Dermis blood vessel endothelial cell (primary cell): ENCODE measurements around the gene TP53I13. TPM values are rescaled to one million over a fixed set of nuclear protein-coding genes. Genes with fewer than 3 reads are reported as not detected.

Experiments used
- DNase-seq: peaks from one replicate; pipeline ENCODE4 v3.0.0; 2010
- total RNA-seq: library from RNA; depleted of rRNA; stranded (reverse); fragments of >200 nt; gene quantifications from 2 replicates; pipeline ENCODE4 v1.2.3, GENCODE V29; 2014

The TP53I13 gene
- total RNA-seq, 1 donor from 2014 or later = 52.2 TPM

DNA sequence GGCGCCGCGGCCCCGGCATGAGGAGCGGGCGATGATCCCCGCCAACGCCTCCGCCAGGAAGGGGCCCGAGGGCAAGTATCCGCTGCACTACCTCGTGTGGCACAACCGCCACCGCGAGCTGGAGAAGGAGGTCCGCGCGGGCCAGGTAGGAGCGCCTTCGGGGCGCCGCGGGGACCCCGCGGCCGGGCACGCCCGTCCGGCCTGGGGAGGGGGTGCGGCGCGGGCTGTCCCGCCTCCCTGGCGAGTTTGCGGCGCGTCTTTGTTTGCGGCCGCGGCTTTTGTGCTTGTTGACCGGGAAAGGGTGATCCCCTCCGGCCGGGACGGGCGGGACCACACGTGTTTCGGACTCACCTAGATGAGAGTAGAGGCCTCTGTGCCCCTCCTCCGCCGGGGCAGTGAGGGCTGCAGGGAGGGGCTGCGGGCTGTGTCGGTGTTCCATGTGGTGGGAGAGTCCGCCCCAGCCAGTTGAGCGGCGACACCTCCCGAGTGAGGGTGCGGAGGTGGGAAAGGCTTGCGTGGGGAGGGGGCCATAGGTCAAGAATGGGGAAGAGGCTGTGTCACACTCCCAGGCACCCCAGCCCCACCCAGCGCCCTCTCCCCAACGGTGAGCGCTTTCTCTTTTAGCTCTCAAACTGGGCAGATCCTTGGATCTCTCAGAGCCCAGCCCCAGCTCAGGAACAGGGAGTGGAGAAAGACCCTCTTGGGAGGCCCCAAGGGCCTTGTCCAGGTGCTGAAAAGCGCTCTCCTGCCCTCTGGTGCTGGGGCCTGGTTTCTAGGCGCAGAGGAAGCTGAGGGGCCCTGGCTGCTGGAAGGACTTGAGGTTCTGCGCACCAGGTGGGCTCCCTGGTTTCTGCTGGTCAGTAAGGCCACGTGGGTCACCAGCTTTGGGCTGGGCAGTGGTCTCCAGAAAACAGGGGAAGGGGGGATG is 25.4 kb downstream of the TP53I13 start:
- DNase-seq = peak; percentile 51

- no peak for DNase-seq
Measured at GRCh38 chr17:29594519-29595090, 26.1 kb downstream of the TP53I13 start.

DNA sequence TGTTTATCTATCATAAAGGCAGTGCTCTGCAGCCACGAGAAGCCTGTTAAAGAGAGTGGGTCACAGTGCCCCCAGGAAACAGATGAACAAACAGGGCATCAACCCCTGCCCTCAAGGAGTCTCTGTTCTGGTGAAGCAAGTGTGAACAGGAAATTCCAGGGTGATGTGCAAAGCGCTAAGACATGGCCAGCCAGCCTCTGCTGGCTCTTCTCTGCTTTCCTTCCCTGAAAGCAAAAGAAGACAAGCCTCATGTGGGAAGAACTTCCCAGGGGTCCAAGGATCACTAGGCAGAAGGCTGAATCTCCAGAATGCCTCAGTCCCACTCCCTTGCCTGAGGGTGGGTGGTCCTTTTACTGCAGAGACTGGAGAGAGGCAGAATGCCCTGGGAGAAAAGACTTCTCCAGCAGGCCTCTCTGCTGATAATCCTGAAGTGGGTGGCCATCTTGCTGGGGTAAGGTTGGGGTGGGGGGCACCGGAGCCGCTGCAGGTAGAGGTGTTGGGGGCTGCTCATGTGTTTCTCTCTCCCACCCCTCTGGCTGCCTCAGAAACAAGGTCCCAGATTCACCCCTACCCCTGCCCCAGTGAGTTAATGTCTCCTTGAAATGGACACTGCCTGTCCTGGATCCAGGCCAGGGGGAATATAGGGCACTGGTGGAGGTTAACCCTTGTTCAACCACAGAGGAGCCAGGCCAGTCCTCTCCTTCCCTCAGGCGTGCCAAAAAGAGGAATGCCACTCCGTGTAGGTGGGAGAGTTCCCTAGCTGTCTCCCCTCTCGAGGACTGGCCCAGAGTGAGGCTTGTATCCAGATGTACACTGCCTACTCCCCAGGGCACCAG is 26.8 kb downstream of the TP53I13 start:
- peak; percentile 49 for DNase-seq

GRCh38 chr17:29595943-29596774 is 27.7 kb downstream of the TP53I13 start:
- no peak for DNase-seq

- DNase-seq = no peak
Measured at GRCh38 chr17:29596811-29597210, 28.3 kb downstream of the TP53I13 start.

- no peak for DNase-seq
Measured at GRCh38 chr17:29597361-29598172, 29.1 kb downstream of the TP53I13 start.

DNA sequence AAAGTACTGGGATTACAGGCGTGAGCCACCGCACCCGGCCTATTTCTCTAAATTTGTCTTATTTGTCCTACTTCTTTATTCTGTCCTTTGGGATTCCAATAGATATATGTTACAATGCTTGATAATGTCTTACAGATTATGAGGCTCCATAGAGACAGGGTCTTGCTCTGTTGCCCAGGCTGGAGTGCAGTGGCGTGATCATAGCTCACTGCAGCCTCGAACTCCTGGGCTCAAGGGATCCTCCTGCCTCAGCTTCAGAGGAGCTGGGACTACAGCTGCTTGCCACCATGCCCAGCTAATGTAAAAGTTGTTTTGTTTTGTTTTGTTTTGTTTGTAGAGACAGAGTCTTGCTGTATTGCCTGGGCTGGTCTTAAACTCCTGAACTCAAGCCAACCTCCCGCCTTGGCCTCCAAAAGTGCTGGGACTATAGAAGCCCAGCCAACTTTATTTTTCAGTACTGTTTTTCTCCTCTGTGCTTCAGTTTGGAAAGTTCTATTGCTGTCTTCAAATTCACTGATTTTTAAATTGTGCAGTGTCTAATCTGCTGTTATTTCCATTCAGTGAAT is 34.7 kb downstream of the TP53I13 start:
- no peak for DNase-seq

DNA sequence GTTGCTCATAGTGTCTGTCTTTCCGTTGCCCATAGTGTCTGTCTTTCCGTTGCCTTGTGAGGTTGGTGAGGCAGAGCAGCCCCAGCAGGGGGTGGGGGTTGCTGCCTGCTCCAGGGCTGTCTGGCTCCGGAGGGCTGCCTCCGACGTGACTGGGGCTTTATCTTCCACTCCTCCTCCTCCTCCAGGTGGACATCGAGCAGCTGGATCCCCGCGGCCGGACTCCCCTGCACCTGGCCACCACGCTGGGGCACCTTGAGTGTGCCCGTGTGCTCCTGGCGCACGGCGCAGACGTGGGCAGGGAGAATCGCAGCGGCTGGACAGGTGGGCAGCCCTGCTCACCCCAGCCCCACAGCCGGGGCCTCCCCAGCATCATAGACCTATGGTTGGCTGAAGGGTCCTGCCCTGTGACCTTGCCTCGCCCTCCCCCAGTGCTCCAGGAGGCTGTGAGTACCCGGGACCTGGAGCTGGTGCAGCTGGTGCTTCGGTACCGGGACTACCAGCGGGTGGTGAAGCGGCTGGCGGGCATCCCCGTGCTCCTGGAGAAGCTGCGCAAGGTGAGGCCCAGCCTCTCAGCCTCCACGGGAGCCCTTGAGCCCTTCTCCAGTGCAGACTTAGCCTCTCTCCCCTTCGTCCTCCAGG is 39.2 kb downstream of the TP53I13 start:
- no peak for DNase-seq

DNA sequence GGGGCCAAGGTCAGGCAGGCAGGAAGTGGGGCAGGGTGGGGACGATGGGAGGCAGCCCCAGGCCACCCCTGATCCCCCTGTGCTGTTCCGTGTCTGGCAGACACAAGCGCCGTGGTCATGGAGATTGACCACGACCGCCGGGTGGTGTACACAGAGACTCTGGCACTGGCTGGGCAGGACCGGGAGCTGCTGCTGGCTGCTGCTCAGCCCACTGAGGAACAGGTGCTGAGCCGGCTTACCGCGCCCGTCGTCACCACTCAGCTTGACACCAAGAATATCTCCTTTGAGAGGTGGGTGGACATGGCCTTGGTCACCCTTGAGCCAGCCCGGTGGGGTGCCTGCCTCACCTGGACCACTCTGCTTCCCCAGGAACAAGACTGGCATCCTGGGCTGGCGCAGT is 40.5 kb downstream of the TP53I13 start:
- no peak for DNase-seq

- DNase-seq = no peak
Measured at GRCh38 chr17:29610395-29610794, 41.9 kb downstream of the TP53I13 start.

GRCh38 chr17:29611351-29612093 is 43.0 kb downstream of the TP53I13 start:
- no peak for DNase-seq

DNA sequence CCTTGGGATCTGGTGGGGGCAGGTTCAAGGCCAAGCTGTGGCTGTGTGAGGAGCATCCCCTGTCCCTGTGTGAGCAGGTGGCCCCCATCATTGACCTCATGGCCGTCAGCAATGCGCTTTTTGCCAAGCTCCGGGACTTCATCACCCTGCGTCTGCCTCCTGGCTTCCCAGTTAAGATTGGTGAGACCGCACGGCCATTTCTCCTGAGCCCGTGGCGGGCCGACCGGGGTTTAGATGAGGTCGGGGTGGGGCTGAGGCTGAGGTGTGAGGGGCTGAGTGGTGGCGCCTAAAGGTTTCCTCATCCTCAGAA is 43.5 kb downstream of the TP53I13 start:
- no peak for DNase-seq

DNA sequence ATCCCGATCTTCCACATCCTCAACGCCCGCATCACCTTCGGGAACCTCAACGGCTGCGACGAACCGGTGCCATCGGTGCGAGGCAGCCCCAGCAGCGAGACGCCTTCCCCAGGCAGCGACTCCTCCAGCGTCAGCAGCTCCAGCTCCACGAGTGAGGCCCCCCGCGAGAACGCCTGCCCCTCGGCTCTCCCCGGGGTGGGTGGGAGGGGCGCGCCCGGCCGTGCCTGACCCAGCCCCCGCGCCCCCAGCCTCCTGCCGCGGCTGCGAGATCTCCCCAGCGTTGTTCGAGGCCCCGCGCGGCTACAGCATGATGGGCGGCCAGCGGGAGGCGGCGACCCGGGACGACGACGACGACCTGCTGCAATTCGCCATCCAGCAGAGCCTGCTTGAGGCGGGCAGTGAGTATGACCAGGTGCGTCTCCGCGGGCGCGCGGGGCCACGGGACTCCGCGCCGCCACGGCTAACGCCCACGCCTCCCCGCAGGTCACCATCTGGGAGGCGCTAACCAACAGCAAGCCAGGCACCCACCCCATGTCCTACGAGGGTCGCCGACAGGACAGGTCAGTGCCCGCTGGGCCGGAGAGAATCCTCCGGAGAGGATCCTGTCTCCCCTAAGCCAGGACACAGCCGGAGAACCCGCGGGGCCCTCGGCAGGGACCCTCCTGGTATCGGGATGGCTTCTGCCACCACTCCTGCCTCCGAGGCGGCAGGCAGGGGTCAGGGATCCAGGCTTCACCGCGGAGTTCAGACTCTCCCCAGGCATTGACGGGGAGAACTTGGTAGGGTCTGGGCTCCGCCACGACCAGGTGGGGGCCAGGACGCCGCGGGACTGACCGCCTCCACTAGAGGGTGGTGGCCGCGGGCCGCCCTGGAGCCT is 44.1 kb downstream of the TP53I13 start:
- no peak for DNase-seq

DNA sequence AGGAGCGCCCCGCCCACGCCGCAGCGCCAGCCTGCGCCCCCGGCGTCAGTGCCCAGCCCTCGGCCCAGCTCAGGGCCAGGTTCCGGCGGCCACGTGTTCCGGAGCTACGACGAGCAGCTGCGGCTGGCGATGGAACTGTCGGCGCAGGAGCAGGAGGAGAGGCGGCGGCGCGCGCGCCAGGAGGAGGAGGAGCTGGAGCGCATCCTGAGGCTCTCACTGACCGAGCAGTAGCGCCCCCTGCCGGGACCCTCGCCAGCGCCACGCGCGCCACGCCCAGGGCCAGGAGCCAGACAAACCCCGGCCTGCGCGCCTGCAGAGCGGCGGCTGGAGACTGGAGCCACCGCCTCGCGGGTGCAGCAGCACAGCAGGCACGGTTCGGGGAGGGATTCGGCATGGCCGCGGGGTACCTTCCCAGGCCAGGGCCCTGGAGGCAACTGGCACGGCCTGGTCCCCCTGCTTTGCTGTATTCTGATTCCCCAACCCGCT is 44.9 kb downstream of the TP53I13 start:
- DNase-seq = peak; percentile 95

GRCh38 chr17:29613856-29614255 is 45.4 kb downstream of the TP53I13 start:
- no peak for DNase-seq

DNA sequence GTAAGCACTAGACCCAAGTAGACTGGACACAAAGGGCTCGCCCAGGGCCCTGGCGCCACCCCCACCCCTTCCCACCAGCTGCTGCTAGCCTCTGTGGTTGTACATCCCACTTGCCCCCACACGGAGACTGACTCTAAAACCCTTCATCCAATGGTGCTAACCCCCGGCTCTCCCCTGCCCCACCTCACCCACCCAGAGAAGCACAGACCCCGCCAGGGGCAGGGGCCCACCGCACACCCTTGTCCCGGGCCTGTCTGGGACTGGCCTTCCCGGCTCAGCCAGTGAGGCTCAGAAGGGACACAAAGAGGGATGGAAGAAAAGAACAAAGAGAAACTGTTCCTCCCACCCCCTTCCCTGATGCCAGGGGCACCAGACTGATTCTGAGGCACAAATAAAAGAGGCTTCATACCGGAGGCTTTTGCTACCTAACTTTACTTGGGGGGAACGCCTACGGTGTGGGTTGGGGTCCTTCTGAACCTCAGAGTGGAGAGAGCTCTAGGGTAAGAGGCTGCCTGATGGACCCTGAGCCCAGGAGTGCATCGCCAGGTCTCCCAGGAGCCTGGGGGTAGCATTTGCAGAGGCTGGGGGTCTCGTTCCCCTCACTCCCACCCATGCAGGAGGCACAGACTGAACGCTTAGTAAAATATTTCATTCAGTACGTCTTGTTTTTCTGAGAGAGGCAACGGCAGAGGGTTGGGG is 46.0 kb downstream of the TP53I13 start:
- no peak for DNase-seq

DNA sequence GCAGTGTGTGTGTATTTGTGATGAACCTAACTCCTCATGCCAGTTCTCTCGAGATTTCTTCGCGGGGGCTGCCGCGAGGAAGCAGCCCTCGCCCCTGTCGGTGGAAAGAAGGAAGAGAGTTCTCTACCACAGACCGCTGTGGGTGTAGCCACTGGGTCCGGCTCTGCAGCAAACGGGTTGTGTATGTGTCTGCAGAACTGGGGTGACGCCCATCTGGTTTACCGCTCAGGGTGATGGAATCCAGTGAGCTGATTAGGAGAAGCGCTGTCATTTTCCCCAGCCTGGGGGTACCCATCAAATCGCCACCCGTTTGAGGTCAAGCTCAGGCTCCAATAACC is 46.5 kb downstream of the TP53I13 start:
- no peak for DNase-seq
